GM12878 (cell line): ENCODE data around the gene MYOZ2.

Source experiments
- CREB1 ChIP-seq: IDR thresholded peaks from 2 replicates; pipeline ENCODE4 v1.6.1; 2012; ENCODE audit warnings: low read depth, mild to moderate bottlenecking, inconsistent platforms
- EP300 ChIP-seq, 2 experiments: fragments of 150-350 bp in 1 of 2; IDR thresholded peaks; 2 replicates each; pipeline ENCODE4 v1.6.1; 2011 to 2012; ENCODE audit warnings: low read depth in 2 of 2, low read length in 2 of 2, borderline replicate concordance in 1 of 2, improper control_type of control experiment in 1 of 2, inconsistent platforms in 1 of 2; ENCODE audit not compliant: control insufficient read depth in 1 of 2
- MYC ChIP-seq: IDR thresholded peaks from 2 replicates; pipeline ENCODE4 v1.6.1; 2011; ENCODE audit warnings: mild to moderate bottlenecking, low read length, moderate library complexity, inconsistent platforms; ENCODE audit not compliant: insufficient read depth, insufficient replicate concordance, insufficient read length, severe bottlenecking
- NFIC ChIP-seq: IDR thresholded peaks from 2 replicates; pipeline ENCODE4 v1.6.1; 2012; ENCODE audit warnings: low read depth, mild to moderate bottlenecking, inconsistent platforms, low read length, moderate library complexity
- RUNX3 ChIP-seq: IDR thresholded peaks from 2 replicates; pipeline ENCODE4 v1.6.1; 2012; ENCODE audit warnings: low read length, inconsistent platforms
- SPI1 ChIP-seq: IDR thresholded peaks from 2 replicates; pipeline ENCODE4 v1.6.1; 2011; ENCODE audit warnings: low read depth, mild to moderate bottlenecking, low read length, moderate library complexity, borderline replicate concordance; ENCODE audit not compliant: insufficient read depth
- SREBF2 ChIP-seq: IDR thresholded peaks from 2 replicates; pipeline ENCODE4 v1.6.1; 2012; ENCODE audit warnings: mild to moderate bottlenecking, low read length
- SRF ChIP-seq, 2 experiments: IDR thresholded peaks; 2 replicates each; pipeline ENCODE4 v1.6.1; 2011; ENCODE audit warnings: low read depth in 2 of 2, low read length in 2 of 2, mild to moderate bottlenecking in 1 of 2, moderate library complexity in 1 of 2
- USF2 ChIP-seq: IDR thresholded peaks from 2 replicates; pipeline ENCODE4 v1.6.1; 2011; ENCODE audit warnings: low read depth, low read length, improper control_type of control experiment, borderline replicate concordance
- TF ChIP-seq, protein P1 (sequence below): fragments of 450-650 bp; conservative IDR thresholded peaks from 2 replicates; pipeline ENCODE4 v1.6.1; 2017; ENCODE audit warnings: mild to moderate bottlenecking, moderate library complexity
- TF ChIP-seq, protein P2 (sequence below), 3 experiments: IDR thresholded peaks in 2 of 3; conservative IDR thresholded peaks in 1 of 3; 2 replicates each; pipeline ENCODE4 v1.5.1; 2011; ENCODE audit warnings: low read depth in 3 of 3, low read length in 3 of 3, mild to moderate bottlenecking in 3 of 3, control low read depth in 2 of 3, moderate library complexity in 2 of 3, inconsistent platforms in 1 of 3, mixed read lengths in 1 of 3; ENCODE audit not compliant: control insufficient read depth in 2 of 3, insufficient read depth in 1 of 3; ENCODE audit errors: extremely low read depth in 1 of 3

DNA sequence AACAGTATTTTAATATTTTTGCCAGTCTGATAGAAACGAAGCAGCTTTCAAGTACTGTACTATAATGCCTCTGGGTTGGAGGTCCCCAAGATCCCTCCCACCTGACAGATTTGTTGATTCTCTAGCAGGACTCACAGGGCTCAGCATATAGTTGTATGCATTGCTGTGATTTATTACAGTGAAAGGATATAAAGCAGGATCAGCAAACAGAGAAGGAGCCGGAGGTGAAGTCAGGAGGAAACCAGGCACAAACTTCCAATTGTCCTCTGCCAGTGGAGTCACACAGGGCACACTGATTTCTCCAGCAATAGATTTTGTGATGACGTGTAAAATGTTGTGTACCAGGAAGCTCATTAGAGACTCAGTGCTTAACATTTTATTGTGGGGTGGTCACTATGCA lies 95.9 kb downstream of the MYOZ2 start:
- TF ChIP-seq, protein P1, sequence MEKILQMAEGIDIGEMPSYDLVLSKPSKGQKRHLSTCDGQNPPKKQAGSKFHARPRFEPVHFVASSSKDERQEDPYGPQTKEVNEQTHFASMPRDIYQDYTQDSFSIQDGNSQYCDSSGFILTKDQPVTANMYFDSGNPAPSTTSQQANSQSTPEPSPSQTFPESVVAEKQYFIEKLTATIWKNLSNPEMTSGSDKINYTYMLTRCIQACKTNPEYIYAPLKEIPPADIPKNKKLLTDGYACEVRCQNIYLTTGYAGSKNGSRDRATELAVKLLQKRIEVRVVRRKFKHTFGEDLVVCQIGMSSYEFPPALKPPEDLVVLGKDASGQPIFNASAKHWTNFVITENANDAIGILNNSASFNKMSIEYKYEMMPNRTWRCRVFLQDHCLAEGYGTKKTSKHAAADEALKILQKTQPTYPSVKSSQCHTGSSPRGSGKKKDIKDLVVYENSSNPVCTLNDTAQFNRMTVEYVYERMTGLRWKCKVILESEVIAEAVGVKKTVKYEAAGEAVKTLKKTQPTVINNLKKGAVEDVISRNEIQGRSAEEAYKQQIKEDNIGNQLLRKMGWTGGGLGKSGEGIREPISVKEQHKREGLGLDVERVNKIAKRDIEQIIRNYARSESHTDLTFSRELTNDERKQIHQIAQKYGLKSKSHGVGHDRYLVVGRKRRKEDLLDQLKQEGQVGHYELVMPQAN = no peak
- TF ChIP-seq CREB1 (no peak), RUNX3 (no peak), USF2 (no peak), SPI1 (no peak), NFIC (no peak), EP300 (IDR thresholded peaks at IDR 0.05; ENCODE audit: borderline replicate concordance in 1 of 2, control insufficient read depth in 1 of 2, low read depth in 2 of 2, low read length in 2 of 2) (no peak), SRF (IDR thresholded peaks at IDR 0.05; ENCODE audit: low read depth in 2 of 2, low read length in 2 of 2) (no peak), MYC (no peak), SREBF2 (no peak)
- TF ChIP-seq, protein P2, sequence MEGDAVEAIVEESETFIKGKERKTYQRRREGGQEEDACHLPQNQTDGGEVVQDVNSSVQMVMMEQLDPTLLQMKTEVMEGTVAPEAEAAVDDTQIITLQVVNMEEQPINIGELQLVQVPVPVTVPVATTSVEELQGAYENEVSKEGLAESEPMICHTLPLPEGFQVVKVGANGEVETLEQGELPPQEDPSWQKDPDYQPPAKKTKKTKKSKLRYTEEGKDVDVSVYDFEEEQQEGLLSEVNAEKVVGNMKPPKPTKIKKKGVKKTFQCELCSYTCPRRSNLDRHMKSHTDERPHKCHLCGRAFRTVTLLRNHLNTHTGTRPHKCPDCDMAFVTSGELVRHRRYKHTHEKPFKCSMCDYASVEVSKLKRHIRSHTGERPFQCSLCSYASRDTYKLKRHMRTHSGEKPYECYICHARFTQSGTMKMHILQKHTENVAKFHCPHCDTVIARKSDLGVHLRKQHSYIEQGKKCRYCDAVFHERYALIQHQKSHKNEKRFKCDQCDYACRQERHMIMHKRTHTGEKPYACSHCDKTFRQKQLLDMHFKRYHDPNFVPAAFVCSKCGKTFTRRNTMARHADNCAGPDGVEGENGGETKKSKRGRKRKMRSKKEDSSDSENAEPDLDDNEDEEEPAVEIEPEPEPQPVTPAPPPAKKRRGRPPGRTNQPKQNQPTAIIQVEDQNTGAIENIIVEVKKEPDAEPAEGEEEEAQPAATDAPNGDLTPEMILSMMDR (IDR thresholded peaks at IDR 0.05 in 2 of 3, conservative IDR thresholded peaks at IDR 0.05 in 1 of 3; ENCODE audit: control insufficient read depth in 2 of 3, extremely low read depth in 1 of 3, insufficient read depth in 1 of 3, low read depth in 3 of 3, low read length in 3 of 3) = no peak
